HG03571 (cell line): ENCODE data around the gene TMEM267.
"Not testable (repeated sequence)": the region's sequence is repeated elsewhere in the genome, so short reads cannot be mapped to it uniquely, and the experiment has no call there.

Experiments
- ATAC-seq: cut with Tn5 transposase; IDR thresholded peaks from one replicate; pipeline ENCODE4 v1.9.1; 2021; ENCODE audit not compliant: unreplicated experiment

TMEM267 gene

DNA sequence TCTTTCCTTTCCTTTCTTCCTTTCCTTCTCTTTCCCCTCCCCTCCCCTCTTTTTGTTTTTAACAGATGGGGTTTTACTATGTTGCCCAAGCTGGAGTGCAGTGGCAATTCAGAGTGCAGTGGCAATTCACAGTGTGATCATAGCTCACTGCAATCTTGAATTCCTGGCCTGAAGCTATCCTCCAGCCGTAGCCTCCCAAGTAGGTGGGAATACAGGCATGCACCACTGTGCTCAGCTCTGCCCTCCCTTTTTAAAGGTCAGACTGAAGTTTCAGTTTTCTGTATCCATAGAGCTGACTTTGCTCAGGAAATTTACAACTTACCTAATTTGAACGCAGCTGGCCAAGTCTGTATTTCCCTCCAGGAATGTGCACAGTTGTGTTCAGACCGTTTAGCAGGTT lies 72.2 kb downstream of the TMEM267 start:
- no peak for ATAC-seq

DNA sequence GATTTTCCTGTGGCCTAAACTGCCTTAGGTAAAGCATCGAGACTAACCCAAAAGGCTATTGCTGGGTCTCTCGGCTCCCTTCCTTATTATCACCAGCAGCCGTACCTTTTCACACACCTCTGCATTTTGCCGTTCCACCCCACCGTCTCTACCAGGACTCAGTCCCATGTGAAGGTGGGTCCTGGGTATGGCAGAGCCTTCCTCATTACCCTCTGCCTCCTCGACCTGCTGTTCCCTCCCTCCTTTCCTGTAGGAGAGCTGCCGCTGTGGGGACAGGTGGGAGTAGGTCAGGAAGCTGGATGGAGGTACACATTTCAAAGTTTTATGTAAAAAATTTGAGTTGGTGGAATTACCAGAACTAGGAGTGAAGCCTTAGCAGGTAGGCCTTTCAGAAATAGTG lies 73.3 kb downstream of the TMEM267 start:
- ATAC-seq: no peak

DNA sequence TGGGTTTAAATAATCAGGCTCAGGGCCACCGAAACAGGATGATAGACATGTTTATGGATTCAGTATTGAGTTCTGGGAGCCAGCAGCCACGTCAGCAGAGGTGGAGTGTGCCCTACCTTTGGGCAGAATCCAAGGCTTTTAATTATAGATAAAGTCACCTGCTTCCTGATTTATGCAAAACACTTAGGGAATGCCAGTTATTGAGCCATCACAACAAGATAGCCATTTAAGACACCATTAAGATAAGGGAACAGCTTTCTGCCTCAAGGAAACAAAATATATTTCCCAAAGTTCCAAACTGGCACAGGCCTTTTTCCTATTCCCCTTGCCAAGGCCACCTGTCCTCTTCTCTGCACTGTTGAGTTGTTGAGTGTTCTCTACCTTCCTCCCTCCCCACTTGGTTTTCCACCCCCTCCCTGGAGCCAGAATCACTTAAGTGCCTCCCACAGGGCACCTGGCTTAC lies 73.8 kb downstream of the TMEM267 start:
- no peak for ATAC-seq

DNA sequence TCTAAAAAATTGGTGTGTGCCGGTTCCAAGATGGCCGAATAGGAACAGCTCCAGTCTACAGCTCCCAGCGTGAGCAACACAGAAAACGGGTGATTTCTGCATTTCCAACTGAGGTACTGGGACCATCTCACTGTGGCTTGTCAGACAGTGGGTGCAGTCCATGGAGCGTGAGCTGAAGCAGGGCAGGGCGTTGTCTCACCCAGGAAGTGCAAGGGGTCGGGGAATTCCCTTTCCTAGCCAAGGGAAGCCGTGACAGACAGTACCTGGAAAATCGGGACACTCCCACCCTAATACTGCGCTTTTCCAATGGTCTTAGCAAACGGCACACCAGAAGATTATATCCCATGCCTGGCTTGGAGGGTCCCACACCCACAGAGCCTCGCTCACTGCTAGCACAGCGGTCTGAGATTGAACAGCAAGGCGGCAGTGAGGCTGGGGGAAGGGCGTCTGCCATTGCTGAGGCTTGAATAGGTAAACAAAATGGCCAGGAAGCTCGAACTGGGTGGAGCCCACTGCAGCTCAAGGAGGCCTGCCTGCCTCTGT lies 81.1 kb downstream of the TMEM267 start:
- ATAC-seq: not testable (repeated sequence)

DNA sequence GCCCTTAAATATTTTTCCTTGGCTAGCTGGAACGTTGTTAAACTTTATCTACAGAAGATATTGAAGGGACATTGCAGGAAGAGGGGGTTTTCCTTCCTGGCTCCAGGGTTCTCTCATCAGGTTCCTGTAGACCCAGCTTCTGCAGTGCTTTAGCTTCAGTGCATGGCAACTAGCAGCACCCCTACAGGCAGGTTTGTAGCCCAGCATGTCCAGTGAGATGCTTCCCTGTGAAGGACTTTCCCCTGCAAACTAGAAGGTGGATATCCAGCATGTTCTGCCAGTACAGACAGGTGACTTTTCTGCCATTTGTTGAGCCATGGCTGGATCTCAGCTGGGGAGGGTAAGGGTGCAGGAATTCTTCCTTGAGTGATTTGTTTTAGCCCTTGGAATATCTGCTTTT lies 81.8 kb downstream of the TMEM267 start:
- ATAC-seq: no peak

DNA sequence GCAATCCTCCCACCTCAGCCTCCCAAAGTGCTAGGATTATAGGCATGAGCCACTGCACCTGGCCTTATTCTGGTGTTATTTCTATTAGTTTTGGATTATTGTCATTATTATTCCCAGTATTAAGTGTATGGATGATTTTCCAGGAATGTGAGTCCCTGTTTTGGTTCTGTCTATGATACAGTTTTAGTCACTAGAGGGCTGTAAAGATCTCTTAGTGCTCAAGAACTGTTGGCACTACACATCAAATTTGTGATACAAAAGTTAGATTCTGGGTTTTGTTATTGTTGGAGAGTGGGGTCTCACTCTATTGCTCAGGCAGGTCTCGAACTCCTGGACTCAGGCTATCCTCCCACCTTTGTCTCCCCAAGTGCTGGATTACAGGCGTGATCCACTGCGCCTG lies 83.6 kb downstream of the TMEM267 start:
- no peak for ATAC-seq

DNA sequence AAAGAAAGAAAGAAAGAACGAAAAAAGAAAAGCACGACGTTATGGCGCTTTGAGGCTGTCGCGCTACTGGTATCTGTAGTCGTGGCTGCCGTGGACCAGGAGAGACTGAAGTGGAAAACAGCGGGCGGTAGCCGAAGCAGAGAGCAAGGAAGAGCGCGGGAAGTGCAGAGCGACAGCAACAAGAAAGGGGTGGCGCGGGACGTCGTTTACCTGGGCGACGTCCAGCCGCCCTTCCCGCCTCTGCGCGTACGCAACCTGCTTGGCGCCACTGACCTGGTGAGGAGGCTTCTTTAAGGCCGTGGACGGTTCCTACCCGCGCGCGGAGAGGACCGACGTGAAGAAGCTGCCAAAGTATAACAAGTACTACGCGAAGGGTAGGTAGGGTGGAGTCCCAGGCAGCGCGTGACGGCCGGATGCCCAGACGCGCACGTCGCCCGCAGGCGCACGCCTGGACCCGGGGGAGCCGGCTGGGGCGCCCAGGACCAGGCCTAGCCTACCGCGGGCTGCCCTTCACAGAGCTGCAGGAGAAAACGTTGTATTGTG lies 86.8 kb downstream of the TMEM267 start:
- ATAC-seq: peak; percentile 98
